SK-N-SH (cell line): Measurements from ENCODE around the gene LHX6.

ENCODE experiments used
- EP300 ChIP-seq, 2 experiments: IDR thresholded peaks; 2 replicates each; pipeline versions ENCODE4 v1.4.0 to v1.6.1; 2012; ENCODE audit warnings: borderline replicate concordance in 1 of 2, low read depth in 1 of 2, low read length in 1 of 2
- EZH2phosphoT487 ChIP-seq: fragments of 200-600 bp; sonication (generic); IDR thresholded peaks from 2 replicates; pipeline ENCODE4 v1.6.1; 2017; ENCODE audit warnings: low read depth, mixed run types, mild to moderate bottlenecking, antibody characterized with exemption, moderate library complexity, borderline replicate concordance
- RCOR1 ChIP-seq: fragments of 150-350 bp; IDR thresholded peaks from 2 replicates; pipeline ENCODE4 v1.6.1; 2017; ENCODE audit warnings: antibody characterized with exemption, low read length
- TF ChIP-seq, protein P1 (sequence below): IDR thresholded peaks from 2 replicates; pipeline ENCODE4; 2012
- TF ChIP-seq, protein P2 (sequence below): fragments of 200-600 bp; sonication (generic); IDR thresholded peaks from 2 replicates; pipeline ENCODE4 v1.6.1; 2017; ENCODE audit warnings: antibody characterized with exemption, mild to moderate bottlenecking, moderate library complexity
- TF ChIP-seq, protein P3 (sequence below): fragments of 150-350 bp; IDR thresholded peaks from 2 replicates; pipeline ENCODE4 v1.6.1; 2017; ENCODE audit warnings: antibody characterized with exemption, low read length, low read depth, borderline replicate concordance

DNA sequence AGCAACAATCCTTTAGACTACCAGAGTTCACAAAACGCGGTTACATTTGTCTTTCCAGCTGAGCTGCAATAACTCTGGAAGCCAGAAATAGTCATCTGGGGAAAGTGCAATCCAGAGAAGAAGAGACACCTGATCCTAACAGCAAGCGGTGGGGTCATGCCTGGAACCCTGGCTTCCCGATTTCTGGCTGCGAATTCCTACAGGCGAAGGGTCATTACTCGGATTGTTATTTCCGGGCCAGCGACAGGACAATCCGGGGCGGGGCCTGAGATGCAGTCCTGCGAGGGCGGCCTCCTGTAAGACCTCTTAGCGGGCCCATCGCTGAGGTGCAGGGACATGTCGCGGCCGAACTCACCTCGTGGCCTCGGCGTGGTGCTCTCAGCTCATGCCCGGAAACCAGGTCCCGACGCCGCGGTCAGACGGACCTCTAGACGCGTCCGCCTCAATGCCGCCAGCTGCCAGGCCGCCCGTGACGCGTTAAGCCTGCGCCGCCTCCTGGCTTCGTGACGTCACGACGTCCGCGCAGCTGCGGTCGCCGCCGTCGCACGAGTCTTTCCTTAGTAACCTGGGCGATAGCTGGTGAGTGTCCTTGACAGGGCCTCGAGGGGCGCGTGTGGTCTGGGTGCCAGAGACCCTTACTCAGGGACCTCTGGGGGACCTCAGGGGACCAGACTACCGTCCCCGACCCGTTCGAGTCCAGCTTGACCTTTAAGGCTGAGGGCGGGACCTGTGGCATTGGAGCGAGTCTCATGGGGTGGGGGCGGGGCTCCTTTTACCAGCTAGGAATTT is 35.8 kb upstream of the LHX6 start, which contains the start of the genes MRRF and RBM18:
- TF ChIP-seq, protein P1, sequence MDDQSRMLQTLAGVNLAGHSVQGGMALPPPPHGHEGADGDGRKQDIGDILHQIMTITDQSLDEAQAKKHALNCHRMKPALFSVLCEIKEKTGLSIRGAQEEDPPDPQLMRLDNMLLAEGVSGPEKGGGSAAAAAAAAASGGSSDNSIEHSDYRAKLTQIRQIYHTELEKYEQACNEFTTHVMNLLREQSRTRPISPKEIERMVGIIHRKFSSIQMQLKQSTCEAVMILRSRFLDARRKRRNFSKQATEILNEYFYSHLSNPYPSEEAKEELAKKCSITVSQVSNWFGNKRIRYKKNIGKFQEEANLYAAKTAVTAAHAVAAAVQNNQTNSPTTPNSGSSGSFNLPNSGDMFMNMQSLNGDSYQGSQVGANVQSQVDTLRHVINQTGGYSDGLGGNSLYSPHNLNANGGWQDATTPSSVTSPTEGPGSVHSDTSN = no peak
- TF ChIP-seq, protein P2, sequence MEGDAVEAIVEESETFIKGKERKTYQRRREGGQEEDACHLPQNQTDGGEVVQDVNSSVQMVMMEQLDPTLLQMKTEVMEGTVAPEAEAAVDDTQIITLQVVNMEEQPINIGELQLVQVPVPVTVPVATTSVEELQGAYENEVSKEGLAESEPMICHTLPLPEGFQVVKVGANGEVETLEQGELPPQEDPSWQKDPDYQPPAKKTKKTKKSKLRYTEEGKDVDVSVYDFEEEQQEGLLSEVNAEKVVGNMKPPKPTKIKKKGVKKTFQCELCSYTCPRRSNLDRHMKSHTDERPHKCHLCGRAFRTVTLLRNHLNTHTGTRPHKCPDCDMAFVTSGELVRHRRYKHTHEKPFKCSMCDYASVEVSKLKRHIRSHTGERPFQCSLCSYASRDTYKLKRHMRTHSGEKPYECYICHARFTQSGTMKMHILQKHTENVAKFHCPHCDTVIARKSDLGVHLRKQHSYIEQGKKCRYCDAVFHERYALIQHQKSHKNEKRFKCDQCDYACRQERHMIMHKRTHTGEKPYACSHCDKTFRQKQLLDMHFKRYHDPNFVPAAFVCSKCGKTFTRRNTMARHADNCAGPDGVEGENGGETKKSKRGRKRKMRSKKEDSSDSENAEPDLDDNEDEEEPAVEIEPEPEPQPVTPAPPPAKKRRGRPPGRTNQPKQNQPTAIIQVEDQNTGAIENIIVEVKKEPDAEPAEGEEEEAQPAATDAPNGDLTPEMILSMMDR = no peak
- no peak for TF ChIP-seq RCOR1
- no peak for TF ChIP-seq EZH2phosphoT487
- TF ChIP-seq, protein P3, sequence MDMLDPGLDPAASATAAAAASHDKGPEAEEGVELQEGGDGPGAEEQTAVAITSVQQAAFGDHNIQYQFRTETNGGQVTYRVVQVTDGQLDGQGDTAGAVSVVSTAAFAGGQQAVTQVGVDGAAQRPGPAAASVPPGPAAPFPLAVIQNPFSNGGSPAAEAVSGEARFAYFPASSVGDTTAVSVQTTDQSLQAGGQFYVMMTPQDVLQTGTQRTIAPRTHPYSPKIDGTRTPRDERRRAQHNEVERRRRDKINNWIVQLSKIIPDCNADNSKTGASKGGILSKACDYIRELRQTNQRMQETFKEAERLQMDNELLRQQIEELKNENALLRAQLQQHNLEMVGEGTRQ = no peak
- TF ChIP-seq EP300 (IDR thresholded peaks at IDR 0.05; ENCODE audit: borderline replicate concordance in 1 of 2, low read depth in 1 of 2, low read length in 1 of 2) = no peak
